Posterior cingulate gyrus (tissue), 11 donors: Measurements from ENCODE around the gene SMOC2.
"Not testable (repeated sequence)": the region's sequence is repeated elsewhere in the genome, so short reads cannot be mapped to it uniquely, and the experiment has no call there.

Source experiments
- DNase-seq, 10 donors: peaks; one replicate each; pipeline versions ENCODE4 v3.0.0 to v3.0.0-alpha.2; 2020 to 2021; ENCODE audit warnings: mixed read lengths in 3 of 10
- intact Hi-C: fragments of 100-400 bp; cut with DNase I; formaldehyde crosslinking; loops from one replicate; pipeline ENCODE4 v1.15.1; 2023

Gene SMOC2

DNA sequence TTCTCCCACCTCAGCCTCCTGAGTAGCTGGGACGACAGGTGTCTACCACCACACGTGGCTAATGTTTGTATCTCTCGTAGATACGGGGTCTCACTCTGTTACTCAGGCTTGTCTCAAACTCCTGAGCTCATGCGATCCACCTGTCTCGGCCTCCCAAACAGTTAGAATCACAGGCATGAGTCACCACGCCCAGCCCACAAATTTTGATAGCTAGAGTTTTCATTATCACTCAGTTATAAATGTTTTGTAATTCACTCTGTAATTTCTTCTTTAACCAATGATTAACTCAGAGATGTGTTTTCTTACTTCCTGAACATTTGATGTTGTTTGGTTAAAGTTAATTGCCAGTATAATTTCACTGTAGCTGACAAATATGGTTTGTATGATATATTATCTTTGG, 249.3 kb downstream of the SMOC2 start:
- intact Hi-C loops = no loop called here
- peak in 1 of 10 donors; percentile 49 for DNase-seq

DNA sequence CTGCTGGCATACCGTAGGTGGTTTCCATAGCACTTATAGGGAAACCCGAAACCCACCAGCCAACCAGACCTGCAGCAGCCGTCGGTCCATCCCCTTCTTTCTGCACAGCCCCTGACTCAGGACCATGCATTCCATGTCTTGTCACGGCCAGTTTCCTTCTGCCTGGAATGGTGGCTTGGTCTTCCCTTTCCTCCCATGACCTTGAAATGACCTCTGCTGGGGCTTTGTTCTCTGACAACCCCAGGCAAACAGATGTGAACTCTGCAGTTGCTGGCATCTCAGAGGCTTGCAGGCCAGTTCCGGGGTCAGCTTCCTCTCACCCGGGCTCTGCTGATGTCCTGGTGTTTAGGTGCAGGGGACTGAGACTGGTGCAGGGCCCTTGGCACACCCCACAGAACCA, 250.8 kb downstream of the SMOC2 start:
- peak in 1 of 10 donors; percentile 24 for DNase-seq
- intact Hi-C loops = no loop called here

DNA sequence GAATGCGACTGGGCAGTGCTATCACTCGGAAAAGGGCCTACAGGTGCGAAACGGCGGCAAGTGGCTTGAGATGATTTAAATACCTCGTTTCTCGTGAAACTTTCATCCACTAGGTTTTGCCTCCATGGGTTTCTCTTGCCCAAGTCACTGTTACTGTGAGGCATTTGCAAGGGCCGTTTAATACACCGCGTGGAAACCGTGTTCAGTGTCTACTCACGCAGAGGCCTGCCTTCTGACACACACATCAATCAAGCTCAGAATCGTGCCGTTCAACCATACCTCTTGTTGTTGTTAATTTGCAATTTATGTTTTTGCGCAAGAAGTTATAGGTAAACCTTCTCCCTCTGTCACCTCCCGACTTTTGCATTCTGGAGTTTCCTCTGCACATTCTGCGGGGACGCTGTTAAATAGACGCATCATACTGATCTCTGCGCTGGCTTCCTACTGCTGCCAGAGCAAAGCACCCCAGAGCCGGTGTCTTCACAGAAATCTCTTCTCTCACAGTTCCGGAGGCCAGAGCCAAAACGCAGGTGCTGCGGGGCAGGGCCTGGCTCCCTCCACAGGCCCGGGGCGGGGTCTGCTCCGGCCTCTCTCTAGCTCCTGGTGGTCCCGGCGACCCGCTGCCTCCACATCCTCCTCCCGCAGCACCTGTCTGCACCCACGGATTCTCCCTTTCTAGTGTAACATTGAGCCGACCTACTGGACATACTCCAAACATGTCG, 251.4 kb downstream of the SMOC2 start:
- DNase-seq = peak in 2 of 10 donors; percentile 39 to 40
- intact Hi-C loops = no loop called here

DNA sequence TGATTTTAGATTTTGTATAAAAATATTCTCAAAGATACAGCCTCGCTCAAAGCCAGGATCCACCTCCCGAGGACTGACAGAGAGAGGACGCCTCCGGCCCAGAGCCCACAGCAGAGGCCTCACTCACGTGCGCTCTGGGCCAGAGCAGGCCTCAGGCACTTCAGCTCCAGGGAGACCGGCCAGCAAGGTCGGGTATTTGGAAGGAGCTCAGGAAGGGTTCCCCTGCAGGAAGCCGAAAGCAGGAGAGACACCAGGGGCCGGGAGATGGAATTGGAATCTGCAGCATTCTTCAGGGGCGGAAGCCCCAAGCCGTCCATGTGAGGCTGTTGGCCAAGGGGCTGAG, 251.9 kb downstream of the SMOC2 start:
- intact Hi-C loops, DNase-seq: not testable (repeated sequence)

DNA sequence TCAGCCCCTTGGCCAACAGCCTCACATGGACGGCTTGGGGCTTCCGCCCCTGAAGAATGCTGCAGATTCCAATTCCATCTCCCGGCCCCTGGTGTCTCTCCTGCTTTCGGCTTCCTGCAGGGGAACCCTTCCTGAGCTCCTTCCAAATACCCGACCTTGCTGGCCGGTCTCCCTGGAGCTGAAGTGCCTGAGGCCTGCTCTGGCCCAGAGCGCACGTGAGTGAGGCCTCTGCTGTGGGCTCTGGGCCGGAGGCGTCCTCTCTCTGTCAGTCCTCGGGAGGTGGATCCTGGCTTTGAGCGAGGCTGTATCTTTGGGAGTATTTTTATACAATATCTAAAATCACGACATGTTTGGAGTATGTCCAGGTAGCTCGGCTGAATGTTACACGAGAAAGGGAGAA, 253.8 kb downstream of the SMOC2 start:
- intact Hi-C loops, DNase-seq: not testable (repeated sequence)

DNA sequence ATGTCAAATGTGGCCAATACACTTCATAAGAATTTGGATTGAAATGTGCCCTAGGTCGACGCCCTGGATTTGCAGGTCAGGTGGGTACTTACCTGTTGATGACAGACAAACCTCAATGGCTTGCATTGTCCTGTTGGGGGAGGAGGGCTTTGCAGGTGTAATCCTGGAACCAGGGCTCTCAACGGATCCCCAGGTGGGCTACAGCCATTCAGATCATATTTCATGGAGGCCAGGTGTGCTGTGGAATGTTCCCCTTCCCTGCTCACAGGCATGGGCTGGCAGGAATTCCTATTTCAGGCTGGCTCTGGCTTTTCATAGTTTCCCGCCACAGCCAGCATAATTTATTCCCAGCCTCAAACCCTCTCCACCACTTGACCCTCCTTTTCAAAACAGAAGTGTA, 254.7 kb downstream of the SMOC2 start:
- no peak for DNase-seq
- intact Hi-C loops = no loop called here

DNA sequence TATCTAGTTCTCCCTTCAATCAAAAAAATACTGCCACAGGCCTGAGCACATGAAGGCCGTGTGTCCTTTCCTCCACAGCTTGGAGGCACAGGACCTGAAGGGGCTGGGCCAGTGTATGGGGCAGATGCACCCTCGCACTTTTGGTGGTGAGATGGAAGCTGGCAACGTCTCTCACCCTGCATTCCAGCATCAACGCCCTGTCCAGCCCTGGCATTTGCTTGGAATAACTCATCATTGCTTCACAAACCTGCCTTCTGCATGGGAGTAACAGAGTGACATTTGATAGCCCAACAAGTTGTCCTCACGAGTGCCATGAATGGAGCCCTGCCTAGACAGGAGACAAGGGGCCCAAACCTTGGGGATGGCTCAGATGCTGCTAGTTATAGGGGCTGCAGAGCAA, 257.9 kb downstream of the SMOC2 start:
- intact Hi-C loops = no loop called here
- peak in 2 of 10 donors; percentile 29 to 38 for DNase-seq

DNA sequence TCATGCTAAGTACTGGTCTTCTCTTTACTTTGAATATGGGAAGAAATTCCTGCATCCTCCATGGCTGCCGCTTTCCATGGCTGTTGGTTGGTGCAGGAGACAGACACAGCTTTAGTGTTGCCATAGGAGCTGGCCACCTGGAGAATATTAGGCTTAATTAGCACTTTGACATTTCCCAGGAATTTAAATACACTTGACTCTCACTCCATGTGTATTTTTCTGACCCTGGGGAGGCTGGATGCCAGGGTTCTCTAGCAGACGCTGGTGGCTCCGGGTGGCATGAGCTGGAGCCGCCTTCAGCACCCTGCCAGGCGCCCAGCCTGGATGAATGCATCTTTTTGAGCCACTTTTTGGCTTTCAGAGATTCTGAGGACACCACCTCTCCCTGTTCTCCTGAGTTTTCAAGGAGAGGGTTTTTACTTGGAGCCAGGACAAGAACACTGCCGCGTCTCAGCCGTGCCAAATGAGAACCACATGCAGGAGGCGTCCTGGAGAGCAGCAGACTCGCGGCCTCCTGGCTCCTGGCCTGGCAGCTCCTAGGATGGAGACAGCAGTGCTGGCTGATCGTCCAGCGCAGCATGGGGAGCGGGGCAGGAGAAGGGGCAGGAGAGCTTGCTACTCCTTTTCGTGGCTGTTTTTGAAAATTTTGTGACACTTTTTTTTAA, 258.8 kb downstream of the SMOC2 start:
- intact Hi-C loops = no loop called here
- DNase-seq = peak; percentile 29 to 91 (median 52)

DNA sequence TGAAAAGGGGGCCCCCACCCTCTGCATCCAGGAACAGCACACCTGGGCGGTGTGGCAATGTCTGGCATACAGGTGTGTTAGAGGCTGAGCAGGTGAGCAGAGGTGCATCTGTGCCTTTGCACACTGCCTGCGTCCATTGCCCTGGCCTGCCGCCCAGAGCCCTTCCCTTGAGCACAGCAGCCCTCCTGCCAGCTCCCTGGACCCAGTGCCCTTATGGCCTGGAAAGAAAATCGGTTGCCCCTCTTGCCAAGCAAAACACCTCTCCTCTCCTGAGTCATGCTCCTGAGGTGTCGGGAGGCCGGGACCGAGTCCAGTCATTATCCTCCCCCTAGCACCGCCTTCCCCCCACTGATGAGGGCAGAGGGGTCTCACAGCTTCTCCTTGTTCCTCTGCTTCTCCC, 259.9 kb downstream of the SMOC2 start:
- intact Hi-C loops = no loop called here
- DNase-seq = peak in 2 of 10 donors; percentile 40 to 54

DNA sequence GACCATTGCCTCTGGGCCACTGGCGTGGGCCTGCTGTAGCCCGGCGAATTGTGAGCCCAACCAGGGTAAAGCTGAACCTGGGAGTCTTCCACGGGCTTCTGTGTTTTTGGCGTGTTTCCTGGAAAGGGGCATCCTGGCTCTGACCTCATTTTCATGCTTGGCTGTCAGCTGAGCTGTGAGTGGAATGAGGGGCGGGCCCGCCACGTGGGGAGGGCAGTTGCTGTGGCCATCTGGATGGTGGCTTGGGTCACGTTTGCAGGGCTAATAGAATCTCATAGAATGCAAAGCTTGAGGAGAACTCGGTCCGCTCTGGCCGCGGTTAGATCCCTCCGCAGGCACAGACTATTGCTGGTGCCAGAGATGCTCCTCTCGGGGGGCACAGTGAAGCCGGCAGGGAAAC, 263.0 kb downstream of the SMOC2 start:
- intact Hi-C loops = no loop called here
- DNase-seq = peak in 2 of 10 donors; percentile 14 to 58

DNA sequence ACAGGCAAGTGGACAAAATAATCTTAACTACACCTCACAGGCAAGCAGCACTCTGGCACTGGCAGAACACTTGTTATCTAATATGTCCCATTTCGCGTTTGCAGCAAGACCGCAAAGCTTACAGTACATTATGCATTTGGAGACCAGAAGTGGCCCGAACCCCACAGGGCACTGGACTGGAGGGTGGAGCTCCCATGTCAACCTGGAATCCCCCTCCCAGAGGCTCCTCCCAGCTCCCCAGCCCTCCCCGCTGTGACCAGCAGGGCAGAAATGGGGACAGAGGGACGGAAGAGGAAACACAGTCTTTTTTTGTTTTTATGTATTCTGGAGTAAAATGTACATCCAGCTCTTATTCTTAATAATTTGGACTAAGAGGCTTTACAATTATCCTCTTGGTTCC, 263.7 kb downstream of the SMOC2 start:
- intact Hi-C loops = no loop called here
- peak in 1 of 10 donors; percentile 52 for DNase-seq

DNA sequence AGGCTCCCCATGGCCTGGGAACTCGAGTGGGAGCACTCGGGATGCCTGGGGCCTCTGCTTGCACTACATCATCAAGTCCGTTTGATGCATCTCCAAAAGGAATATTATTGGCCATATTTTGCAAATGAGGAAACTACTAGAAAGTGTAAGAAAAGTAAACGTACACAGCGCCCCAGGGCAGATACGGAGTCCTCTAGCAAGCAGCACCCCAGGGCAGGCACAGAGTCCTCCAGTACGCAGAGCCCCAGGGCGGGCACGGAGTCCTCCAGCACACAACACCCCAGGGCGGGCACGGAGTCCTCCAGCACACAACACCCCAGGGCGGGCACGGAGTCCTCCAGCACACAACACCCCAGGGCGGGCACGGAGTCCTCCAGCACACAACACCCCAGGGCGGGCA, 264.3 kb downstream of the SMOC2 start:
- intact Hi-C loops = not testable (repeated sequence)
- DNase-seq = peak in 1 of 10 donors; percentile 67

DNA sequence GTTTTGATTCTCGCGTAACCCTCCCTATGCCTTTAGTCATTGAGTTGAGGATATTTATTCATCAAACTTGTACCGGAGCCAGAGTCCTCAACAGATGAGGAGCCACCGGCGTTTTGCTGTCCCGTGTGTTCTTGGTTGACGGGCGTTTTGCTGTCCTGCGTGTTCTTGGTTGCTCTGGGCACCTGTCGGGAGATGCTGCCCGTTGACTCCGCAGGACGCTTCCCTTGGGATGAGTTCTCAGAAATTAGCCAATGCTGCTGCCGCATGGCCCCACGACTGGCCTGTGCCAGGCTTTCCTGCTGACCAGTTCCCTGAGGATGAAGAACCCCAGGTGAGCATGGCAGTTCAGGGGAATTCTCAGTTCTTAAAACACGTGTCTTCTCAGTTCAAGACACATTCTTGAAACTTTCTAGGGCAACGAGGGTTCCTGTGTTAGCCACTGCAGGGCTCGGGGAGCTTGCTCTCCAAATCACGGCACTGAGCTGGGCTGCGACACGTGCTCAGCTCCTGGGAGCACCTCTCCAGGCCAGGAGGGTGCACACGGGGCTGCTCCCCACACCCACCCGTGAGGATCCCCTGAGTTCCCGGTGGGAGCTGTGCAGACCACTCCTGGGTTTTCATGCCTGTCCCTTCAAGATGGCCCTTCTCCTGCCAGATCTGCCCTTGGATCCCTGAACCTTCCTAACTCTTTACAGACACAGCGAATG, 265.6 kb downstream of the SMOC2 start:
- DNase-seq = peak in 1 of 10 donors; percentile 57
- intact Hi-C loops = no loop called here

DNA sequence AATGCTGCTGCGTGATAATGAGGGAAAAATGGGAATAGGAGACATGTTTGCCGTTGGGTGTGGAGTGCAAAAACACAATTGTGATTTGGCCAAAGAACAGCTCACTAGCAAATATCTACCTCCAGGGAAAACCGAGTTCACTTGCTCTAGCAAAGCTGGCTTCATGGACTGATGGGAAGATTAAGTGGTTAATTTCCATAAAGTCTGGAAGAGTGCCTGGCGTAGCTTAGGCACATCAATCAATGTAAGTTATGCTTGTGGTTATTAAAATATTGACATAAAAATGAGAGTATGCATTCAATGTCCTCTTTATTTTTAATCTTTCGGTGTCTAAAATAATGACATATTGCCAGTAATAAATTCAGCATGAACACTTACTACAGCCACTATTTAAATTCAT, 267.5 kb downstream of the SMOC2 start:
- DNase-seq = no peak
- intact Hi-C loops = no loop called here

DNA sequence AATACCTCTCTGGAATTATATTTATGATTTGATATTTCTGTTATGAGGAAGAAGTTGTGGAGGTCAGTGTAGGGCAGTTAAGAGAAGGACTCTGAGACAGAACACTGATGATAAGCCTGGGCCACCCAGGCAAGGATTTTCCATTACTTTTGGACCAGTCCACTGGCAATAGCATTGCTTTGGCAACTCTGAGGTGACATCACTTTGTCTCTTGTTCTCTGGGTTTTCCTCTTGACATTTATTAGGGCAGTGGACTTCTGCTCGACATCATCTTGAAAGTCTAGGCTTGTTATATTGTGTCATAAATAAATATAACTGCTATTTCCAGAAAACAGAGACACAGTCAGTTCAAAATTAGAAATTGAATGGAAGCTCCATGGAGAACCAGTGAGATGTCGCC, 268.0 kb downstream of the SMOC2 start:
- intact Hi-C loops = no loop called here

DNA sequence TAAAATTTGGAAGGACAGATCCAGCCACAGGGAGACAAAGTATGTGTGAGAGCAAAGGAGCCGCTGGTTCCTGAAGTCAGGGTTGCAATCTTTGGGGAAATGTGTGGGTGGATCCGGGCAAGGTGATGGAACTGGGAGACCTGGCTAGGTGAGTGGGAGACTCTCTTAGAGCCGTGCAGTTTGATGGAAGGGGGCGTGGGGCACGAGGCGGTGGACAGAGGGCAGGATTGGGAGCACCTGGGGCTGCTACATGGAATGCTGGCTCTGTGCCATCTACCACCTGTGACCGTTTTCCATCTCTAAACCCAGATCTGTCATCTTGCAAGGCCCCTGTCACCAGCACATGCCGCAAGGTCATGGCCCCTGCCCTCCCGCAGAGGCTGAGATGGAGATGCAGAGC, 268.4 kb downstream of the SMOC2 start:
- DNase-seq = no peak
- intact Hi-C loops = no loop called here

More for the DNA sequence above, 268.0 kb downstream of the SMOC2 start:
- no peak for DNase-seq

DNA sequence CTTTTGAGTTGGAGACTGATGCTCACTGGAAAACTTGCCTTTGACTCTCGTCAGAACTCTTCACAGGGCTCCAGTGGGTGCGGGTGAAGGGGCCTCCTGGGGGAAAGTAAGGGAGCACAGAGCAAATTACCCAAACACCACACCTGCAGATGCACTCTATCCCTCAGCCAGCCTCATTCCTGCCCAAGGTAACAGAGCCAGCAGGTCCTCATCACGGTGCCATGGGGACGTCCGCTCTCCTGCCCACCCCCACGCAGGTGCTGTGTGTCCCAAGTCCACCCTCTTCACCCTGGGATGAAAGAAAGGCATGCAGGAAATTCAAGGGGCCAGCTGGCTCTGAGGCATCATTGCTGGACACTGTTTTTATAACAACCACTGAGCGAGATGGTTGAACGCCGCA, 269.0 kb downstream of the SMOC2 start:
- intact Hi-C loops = no loop called here
- DNase-seq = no peak

DNA sequence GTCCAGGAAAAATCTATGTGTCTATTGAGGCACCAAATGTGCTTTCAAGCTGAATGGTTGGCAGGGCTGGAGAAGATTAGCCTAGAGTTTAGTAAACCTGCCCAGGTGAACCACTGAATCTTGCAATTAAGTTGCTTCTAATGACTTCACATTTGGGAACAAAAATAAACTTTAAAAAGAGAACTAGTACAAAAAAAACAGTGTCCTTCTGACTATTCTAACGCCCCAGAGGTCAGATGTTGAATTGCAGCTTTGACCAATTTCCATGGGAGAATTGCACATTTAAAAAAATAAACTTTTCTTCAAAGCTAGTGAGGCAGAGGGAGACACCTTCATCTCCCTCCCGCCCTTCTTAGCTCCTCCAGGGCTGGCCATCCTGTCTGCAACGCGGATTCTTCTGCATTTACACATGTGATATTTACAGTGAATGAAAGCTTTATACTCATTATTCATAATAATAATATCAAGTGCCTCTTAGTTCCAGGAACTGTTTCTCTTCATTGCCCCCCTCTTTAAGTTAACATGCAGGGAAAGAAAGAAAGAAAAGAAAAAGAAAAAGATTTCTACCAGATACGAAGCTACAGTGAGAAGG, 270.2 kb downstream of the SMOC2 start:
- intact Hi-C loops = no loop called here
- DNase-seq = no peak

DNA sequence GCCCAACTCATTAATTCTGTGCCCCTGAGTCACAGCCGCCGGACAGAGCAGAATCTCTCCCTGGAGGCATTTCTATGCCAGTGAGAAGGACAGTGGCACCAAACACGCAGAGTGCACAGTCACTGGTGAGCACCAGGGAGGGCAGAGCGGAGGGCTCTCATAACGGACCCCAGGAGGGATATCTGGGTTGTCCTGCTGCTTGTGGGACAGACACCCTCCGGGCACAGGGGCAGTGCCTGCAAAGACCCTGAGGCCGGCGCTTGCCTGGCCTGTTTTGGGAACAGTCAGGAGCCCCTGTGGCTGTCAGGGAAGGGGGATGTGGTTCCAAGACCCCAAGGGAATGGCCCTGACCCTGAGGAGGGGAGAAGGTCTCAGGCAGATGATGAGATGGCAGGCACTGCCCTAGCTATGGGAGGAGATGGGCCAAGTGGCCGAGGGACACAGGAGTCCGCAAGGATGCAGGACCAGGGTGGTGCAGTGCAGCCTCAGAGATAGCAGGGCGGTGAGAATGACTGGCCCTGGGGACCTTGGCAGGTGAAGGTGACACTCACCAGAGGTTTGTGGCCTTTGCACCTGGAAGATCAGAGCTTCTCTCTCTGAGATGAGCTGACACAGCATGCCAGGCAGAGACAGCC, 270.8 kb downstream of the SMOC2 start:
- intact Hi-C loops = no loop called here
- peak in 1 of 10 donors; percentile 67 for DNase-seq

DNA sequence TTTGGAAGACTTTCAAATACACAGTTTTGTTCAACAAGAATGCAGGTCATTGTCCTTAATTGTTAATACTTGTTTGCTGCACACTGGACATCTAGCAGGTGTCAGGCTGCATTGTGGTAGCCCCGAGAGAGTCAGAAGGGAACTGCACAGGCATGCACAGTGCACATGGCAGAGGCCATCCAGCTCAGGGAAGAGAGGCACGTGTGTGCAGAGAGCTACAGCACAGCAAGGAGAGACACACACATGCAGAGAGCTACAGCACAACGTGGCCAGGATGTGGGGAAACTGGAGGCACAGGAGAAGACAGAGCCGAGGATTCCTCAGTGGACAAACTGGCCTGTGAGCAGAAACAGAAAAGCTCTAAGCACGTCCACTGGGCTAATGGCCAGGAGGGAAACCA, 272.0 kb downstream of the SMOC2 start:
- DNase-seq = no peak
- intact Hi-C loops = no loop called here

DNA sequence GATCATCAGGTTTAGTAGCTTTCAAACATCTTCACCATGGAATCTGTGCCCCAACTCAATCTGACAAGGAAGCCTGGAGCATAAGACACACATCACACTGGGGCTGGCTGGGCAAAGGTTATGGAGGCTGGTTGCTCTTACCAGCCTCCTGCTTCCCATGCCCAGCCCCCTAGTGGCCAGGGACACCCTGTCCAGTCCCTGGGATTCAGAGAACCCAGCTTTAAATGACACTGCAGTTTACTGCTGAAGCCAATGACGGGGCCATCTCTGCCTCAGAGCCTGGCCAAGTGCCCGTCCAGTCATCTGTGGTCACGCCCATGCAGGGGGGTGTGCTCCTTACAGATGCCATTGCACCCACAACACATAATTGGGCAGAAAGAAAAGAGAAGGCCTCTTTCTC, 272.9 kb downstream of the SMOC2 start:
- no peak for DNase-seq
- intact Hi-C loops = no loop called here
